Right renal pelvis (tissue), 4 donors: ENCODE results near the gene UQCRC1. TPM values are rescaled to one million over a fixed set of nuclear protein-coding genes. Genes with fewer than 3 reads are reported as not detected.
A peak's percentile ranks its signal among the peaks of the same experiment; 100 is the strongest.

Source experiments
- DNase-seq, 4 donors: peaks; one replicate each; pipeline ENCODE4 v3.0.0-alpha.2; 2013; ENCODE audit warnings: low read depth in 4 of 4, low spot score in 3 of 4, missing footprints in 1 of 4
- polyA plus RNA-seq, 4 donors: library from polyadenylated mRNA; unstranded; fragments of 120-200 nt; gene quantifications; one replicate each; pipeline ENCODE4 v1.2.1, GENCODE V29; 2013; ENCODE audit not compliant: insufficient read length in 4 of 4

UQCRC1 gene
- polyA plus RNA-seq, 4 donors: 262 to 323 (median 276) TPM

DNA sequence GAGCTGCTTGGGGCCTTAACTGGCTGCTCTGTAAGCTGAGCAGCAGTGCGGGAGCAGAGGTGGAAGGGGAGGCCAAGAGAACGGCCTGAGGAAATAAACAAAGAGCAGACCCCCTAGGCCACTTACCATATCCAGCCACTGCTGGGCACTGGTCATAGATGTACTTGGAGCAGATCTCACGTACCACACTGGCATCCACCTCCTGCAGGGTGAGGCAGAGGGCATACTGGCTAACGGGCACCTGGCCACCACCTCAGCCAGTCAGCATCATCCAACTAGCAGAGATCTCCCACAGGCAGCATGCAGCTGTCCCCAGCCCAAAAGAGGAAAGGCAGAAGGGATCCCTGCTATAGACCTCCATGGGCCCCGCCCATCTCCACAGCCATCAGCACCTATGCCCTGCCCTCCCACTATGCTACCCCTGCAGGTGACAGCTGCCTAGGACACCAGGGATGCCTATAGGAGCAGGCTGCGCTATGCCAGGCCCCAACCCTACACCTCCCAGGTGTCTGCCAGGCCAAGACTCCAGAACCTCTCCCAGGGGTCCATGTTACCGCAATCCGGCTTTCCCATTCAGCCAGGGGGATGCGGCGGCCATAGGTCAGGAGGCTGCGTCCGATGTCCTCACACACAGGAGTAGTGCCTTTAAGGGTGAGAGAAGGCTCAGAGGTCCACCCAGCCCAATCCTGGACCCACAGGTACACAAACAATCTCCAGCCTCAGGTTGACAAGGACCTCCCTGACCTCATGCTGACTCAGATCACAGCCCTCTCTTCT lies 9.7 kb downstream of the UQCRC1 start:
- DNase-seq: no peak

DNA sequence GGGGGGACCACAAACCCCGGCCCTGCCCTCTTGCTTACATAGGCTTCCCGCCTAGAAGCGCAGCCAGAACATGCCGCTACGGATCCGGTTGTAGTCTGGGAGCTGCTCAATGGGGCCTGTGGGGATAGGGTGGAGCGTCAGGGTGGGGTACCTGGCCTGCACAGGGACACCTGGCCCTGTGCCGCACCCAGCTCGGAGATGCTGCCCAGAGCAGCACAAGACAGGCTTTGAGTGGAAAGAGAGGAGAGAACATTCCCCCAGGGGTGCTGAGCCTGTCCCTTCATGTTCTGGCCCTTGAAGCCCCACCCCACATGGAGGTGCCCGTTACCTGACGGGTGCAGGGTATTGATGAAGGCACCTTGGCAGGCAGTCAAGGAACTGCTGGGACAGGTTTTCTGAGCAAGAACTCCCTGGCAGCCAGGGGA lies 10.4 kb downstream of the UQCRC1 start:
- DNase-seq: no peak

DNA sequence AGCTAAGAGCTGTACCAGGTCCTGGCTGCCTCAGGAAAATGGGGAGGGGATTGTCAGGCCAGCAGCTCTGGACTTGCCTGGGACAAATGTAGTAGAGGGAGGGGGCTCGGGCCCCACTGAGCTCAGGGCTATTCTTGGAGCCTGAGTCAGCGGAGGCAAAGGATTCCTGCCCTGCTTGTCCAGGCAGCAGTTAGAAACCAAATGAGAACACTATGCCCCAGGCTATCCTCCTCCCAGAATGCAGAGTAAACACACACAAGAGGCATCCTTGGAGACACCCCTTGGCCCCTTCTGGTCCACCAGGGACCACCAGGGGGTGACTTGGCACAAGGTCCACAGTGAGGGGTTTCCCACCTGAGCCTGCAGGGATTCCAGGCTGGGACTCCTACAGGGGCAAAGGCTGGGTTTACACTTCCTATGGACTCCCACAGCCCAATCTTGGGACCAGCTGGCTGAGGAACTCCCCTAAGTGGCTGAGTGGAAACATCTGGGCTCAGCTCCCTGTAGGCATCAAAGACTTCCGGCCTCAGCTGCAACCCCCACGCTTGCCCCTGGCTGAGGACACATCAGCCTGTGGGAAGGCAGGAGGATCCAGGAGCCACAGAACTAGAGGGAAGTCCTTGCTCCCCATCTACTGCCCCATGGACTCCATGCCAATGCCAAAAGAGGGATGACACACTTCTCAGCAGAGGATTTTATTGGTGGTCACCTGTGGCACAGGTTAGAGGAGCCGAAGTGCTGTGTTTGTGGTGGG lies 10.9 kb downstream of the UQCRC1 start:
- peak in 3 of 4 donors; percentile 68 to 81 (median 77) for DNase-seq

DNA sequence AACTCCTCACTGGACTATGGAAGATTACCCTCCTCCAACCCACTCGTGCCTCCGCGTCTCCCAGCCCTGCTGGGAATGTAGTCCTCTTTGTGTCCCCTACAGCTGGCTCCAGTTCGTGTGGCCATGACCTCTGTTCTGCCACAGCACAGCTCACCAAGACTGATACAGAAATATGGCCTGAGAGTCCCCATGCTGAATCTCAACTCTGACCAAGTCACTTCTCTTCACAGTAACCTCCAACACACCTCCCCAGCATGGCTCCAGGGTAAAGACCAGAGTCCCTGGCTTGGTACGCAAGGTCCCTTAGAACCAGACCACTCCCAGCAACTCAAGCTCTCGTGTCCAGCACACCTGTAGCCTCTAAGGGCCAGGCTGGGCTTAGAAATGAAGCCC lies 12.0 kb downstream of the UQCRC1 start:
- DNase-seq: no peak

DNA sequence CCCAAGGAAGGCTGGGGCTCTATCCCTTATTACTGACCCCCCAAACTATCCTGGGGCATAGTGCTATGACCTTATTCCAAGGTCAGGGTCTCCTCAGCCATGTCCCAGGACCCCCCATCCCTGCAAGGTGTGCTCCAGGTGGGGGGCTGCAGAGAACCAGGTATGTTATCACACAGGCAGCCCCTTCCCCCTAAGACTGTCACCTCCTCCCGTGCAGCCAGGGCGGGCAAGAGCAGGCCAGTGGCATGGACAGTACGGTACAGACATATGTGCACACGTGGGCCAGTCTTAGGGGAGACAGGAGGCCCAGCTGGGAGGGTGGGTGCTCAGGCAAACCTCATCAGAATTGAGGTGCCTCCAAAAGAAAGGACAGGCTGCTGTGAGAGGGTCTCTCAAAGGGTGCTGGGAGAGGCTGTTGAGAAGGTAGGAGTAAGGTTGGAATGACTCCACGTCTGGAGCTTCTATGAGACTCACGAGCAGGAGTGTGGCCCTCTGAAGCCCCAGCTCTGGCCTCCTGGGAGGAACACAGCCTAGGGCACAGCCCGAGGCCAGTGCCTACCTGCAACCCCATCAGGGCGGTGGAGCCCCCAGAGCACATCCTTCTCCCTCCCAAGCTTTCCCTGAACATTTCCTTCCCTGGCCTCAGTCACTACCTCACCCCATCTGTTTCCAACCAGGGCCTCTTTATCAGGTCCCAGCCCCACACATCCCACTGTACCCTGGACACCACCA lies 12.6 kb downstream of the UQCRC1 start:
- DNase-seq: no peak

DNA sequence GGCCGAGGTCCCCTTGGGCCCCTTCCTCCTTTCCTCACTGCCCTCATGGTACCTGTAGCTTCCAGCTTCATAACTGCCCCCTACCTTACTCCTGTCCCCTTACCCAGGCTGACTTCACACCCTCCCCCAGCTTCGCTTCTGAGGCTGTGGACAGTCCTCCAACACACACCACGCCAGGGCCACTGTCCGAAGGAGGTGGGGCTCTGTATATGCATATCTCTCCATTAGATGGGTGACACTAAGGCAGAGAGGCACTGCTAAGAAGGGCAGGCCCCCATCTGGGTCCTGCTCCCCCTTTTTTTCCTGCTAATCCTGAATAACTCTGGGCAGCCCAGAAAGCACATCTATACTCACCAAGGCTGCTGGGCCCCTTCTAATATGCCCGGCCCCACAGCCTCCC lies 13.3 kb downstream of the UQCRC1 start:
- DNase-seq: no peak

DNA sequence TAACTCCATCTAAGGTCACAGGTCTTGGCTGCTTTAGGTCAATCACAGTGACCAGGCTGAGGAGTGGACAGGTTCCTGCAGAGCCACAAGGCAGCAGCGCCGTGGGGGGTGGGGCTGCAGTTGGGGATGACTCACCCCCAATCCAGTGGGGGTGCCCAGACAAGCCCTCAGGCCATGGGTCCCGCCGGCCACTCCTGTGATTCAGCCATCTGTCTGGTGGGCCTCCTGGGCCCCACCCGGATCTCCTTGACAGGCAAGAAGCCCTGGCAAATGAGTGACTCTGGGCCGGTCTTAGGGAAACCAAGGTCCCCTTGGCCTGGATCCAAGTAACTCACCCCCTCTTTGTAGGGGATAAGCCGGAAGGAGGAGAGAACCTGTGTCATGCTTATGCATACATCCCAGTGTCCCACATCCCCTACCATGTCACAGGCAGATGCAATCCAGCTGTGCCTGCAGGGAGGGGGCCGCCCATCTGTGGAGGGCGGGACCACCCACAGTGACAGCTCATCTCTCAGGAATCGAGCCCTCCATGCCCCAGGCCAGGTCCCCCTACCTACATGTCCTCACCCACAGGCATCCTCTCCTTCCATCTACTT lies 13.8 kb downstream of the UQCRC1 start:
- DNase-seq: no peak

DNA sequence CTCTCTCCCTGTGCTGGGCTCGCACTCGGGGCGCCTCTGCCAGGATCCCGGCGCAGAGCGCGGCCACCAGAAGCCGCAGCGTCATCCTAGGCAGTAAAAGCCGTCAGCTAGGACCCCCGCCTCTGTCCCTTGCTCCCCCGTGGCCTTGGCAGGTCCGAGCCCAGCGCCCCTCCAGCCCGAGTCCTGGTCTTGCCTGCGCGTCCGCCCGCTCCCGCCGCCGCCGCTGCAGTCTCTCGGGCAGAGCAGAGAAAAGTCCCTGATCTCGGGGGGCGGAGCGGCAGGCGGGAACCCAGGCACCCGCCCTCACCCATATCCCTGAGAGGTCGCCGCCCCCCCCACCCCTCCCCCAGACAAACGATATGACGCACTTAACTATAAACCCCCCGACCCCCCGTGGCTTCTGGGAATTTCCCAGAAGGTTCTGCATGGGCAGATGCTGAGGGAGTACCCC lies 14.3 kb downstream of the UQCRC1 start, which contains the start of gene COL7A1:
Gene COL7A1 (minus strand): TSS at position 255 of the 451 bp plus-strand sequence. CDS start 170 bp downstream, at position 85.
- no peak for DNase-seq

DNA sequence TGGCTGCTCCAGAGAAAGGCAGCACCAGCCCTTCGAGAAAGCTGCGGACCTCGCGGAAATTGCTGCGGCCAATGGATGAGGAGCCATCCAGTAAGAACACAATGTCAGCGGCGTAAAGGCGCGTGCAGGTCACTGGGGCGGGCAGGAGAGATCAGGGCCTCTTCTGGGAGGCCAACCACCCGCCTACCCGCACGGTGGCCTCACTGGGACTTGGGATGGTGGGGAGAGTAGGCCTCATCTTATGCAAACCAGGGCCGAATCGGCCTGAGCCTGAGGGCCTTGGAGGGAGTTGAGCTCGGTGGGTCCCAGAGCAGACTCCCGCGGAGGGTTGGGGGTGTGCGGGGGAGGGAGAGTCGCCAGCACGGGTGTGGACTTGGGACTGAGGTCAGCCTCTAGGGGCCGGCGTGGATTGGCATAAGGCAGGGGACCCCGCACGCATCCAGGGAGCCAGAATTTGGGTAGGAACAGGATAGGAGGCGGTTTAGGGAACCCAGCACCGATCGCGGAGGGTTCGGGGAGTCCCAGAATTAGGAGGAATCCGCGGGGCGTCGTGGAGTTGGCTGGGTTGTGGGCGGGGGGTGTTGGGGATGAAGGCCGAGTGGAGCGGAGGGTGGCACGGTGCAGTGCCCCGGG lies 14.9 kb downstream of the UQCRC1 start:
- no peak for DNase-seq

DNA sequence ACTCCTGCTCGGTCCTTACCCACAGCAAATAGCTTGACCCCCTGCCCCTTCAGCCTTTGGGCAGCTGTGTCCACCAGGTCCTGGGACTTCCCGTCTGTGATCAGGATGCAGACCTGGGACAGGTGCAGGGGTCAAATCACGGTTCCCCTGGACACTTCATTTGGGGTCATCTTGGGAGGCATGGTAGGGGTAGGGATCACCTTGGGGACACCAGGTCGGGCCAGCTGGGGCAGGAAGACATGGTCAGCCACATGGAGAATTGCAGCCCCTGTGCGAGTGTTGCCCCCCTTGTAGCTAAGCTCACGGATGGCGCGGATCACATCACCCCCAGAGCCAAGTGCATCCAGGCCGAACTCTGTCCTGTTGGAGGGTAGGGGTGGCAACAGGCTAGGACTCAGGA lies 16.1 kb downstream of the UQCRC1 start:
- no peak for DNase-seq

DNA sequence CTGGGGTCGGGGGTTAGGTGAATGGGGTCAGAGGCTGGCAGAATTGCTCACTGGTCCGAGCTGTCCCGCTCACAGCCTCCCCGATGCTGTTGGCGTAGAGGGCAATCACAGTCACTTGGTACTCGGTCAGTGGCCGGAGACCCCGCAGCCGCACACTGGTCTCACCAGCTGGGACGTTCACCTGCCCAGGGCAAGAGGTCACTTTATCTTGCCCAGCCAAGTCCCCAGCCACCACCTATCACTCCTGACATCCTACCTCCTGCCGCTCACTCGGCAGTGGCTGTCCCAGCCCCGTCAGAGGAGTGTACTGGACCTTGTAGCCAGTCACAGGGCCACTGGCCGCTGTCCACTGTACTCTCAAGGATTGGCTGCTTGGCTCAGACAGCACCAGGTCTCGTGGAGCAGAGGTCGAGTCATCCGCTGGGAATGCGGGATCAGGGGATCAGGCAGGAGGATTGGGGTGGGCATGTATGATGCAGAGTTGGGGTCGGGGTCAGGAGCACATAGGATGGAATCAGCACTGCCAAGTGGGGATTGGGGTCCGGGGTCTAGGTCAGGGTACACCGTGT lies 16.8 kb downstream of the UQCRC1 start:
- DNase-seq: no peak

DNA sequence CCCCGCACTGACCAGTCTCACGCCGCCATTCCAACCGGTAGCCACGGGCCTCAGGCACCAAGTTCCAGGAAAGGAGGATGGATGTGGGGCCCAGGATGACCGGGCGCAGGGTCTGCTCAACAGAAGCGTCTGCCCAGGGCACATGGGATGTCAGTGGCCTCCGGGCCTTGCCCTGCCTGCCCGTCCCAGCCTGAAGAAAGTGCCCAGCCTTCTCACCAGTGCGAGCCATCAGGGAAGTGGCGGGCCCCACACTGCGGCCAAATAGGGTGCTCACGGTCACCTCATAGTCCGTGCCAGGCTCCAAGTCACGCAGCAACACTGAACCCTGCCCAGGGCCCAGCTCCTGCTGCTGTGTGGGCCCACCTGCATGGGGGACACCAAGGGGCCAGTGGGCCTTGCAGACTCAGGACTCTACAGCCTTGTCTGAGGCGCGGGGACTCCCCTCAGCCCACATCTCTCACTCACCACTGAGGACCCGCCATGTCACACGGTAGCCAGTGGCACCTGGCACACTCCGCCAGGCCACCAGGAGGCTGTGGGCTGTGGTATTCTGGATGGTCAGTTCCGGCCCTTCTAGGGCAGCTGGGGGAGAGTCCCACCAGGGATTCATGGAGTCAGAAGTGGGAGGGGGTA lies 17.4 kb downstream of the UQCRC1 start:
- DNase-seq: no peak

DNA sequence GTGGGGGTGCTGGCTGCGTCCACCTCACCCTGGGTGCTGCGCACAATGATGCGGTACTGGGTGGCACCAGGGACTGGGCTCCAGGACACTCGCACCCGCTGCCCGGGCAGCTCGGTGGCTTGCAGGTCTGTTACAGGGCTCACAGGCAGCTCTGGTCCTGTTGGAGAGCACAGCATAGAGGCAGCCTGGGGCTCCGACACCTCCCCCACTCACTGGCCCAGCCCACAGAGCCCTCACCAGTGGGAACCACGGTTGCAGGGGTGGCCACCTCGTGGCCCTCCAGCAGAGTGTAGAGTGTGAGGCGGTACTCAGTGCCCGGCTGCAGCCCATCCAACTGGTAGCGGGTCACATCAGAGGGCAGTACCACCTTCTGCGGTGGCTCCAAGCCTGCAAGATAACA lies 18.0 kb downstream of the UQCRC1 start:
- DNase-seq: no peak

DNA sequence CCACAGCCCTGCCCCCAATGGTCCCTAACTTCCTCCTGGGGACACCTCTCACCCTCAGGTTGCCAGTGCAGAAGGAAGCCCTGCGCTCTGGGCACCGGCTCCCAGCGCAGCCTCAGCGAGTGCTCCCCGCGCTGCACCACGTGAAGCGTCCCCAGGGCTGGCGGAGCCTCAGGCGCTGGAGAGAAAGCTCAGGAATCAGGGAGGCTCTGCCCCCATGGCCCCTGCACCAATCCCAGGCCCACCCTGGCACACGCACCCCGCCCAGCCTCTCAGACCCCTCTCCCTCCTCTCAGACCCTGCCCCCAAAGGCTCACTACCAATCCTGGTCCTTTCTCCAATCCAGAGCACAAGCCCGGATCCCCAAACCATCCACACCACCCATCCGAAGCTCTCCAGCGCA lies 21.2 kb downstream of the UQCRC1 start:
- DNase-seq: no peak

DNA sequence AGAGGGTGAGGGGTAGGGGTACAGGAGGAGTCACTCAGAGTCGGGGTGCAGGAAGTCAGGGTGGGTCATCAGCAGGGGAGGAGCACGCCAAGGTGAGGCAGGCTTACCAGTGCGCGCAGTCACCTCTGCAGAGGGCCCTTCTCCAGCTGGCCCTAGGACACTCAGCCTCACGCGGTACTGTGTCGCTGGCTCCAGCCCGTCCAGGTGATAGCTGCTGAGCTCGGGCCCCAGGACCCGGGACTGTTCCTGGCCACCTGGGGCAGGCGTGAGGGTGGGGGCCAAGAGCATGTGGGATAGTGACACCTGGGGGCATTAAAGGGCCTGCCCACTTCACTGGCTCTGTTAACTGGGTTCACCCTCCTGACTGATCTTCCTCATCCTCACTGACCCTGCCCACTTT lies 21.8 kb downstream of the UQCRC1 start:
- no peak for DNase-seq

DNA sequence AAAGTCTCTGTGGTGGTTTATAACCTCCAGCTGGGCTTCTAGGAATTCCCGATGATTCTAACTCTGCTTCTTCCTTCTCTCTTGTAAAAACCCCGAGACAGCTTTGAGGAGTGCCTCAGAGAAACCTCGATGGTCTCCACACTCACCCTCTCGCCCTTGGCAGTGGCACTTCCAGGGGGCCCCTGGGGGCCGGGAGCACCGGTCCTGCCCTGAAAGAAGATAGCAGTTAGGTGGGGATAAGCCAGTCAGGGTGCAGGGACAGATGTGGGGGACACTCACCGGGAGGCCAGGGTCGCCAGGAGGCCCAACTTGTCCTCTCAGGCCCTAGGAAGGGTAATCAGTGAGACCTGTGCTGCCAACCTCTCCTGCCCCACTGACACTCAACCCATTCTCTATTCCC lies 24.0 kb downstream of the UQCRC1 start:
- DNase-seq: no peak

DNA sequence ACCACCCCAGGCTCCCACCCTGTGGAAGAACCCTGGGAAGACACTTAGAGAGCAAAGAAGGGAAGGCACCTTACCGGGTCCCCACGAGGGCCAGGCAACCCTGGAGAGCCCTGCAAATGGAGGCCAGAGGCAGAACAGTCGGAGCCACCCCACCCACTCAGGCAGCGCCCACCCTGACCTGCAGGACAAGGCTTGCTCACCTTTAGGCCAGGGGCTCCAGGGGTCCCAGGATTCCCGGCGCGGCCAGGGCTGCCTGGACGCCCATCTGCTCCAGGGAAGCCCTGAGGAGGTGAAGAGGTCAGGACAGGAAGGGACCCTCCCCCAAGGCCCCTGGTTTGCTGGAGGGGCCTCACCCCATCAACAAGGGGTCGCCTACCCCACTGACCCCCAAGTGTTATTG lies 24.6 kb downstream of the UQCRC1 start:
- DNase-seq: no peak

DNA sequence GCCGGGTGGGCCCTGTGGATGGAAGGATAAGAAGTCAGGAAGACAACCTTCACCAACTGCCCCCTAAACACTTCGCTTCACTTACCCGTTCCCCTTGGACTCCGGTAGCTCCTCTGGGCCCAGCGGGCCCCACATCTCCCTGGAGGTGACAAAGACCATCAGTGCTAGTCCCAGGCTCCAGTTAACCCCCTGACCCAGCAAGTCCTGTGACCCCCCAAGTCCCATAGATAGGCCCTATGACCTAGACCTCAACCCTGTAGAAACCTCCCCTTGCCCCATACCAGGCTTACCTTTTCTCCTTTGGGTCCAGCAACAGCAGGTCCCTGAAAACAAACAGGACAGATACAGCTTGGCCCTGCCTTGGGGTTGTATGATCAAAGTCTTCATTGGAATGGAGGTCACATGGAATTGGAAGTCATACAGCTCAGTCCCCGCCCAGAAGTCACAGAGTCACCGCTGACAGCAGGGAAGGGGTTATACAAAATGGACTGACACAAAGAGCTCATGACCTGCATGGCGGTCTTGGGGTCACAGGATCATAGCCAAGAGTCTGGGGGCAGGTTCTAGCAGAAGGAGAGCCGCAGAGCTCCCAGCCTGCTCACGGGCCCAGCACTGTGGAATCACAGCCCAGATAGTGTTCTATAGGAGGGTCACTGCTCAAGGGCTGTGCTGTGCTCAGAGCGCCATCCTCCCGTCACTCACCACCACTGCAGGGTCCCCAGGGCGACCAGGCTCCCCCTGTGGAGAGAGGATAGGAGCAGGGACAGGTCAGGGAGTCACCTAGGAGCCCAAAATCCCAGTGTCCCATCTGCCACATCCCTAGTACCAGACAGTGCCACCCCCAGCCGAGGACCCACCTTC lies 27.6 kb downstream of the UQCRC1 start:
- no peak for DNase-seq

DNA sequence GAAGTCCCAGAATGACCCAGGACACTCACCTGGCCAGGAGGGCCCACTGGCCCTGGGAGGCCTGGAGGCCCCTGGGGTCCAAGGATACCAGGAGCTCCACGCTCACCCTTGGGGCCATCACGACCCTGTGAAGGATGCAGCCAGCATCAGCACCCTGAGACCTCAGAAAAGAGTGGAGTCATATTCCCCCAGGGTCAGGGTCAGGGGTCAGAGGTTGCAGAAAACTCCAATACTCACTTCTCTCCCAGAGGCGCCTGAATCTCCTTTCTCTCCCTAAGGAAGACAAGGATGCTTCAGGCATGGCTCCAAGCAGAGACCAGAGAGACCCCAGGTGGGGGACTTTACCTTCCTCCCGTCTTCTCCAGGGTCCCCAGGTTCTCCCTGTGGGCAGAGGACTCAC lies 32.8 kb downstream of the UQCRC1 start:
- no peak for DNase-seq
